GM12892 (cell line): ENCODE data around the gene TNC.

Experiments
- POLR2A ChIP-seq: IDR thresholded peaks from 2 replicates; pipeline ENCODE4 v1.6.1; 2011; ENCODE audit warnings: low read depth, low read length, control low read depth
- POLR2AphosphoS5 ChIP-seq: IDR thresholded peaks from 2 replicates; pipeline ENCODE4 v1.6.1; 2011; ENCODE audit warnings: low read depth, low read length, control low read depth
- TAF1 ChIP-seq: IDR thresholded peaks from 2 replicates; pipeline ENCODE4 v1.6.1; 2011; ENCODE audit warnings: low read depth, mild to moderate bottlenecking, control low read depth, low read length, borderline replicate concordance

DNA sequence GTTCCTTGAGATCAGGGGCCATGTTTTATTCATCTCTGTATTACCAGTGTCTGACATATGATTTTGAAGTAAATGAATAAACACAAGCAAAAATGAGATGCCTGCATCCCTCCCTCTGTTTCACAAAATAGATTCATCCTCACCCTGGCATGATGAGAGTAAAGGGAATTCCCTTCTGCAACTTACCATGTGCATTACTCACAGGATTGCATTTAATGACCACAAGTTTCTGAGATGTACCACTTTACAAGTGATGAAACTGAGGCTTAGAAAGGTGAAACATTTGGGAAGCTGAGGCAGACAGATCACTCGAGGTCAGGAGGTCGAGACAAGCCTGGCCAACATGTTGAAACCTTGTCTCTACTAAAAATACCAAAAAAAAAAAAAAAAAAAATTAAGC lies 113.4 kb downstream of the TNC start:
- TF ChIP-seq POLR2A (no peak), POLR2AphosphoS5 (no peak), TAF1 (no peak)
